ENCODE results near the gene GNG8. TPM values are rescaled to one million over a fixed set of nuclear protein-coding genes. Genes with fewer than 3 reads are reported as not detected.

Gene GNG8
- total and polyA plus RNA-seq, 10 of the 15 experiments (the other 5 are each of a cell fraction or from before 2014, with no cell fraction given), result 1.2 to 6.6 (median 2.7) TPM; not detected in 6

- no peak for FAIRE-seq
- DNase-seq (ENCODE audit: low read depth, low spot score), result no peak
- 0% methylated on average over 38 of the region's 40 CpGs for WGBS (ENCODE audit: insufficient coverage, insufficient replicate concordance, low lambda C conversion rate, missing lambda C conversion rate)
- no peak for TF ChIP-seq MXI1 (IDR thresholded peaks at IDR 0.05; ENCODE audit: low read depth, low read length)
- TF ChIP-seq DPF2 (IDR thresholded peaks at IDR 0.05), result 0 out of 2 replicates have a peak, but pooled peaks have one; percentile 39
- no peak for TF ChIP-seq PKNOX1 (IDR thresholded peaks at IDR 0.05)
- TF ChIP-seq NR2F1 (conservative IDR thresholded peaks at IDR 0.05), result 0 out of 2 replicates have a peak, but pooled peaks have one; percentile 12
- no peak for TF ChIP-seq IRF5 (IDR thresholded peaks at IDR 0.05; ENCODE audit: borderline replicate concordance)
- TF ChIP-seq REST (IDR thresholded peaks at IDR 0.05; ENCODE audit: low read depth, low read length), result no peak
- TF ChIP-seq PRDM15 (CRISPR knock-in tag; IDR thresholded peaks at IDR 0.05), result 0 out of 2 replicates have a peak, but pooled peaks have one; percentile 21
- 0 out of 2 replicates have a peak, but pooled peaks have one; percentile 10 for TF ChIP-seq PAX5 (IDR thresholded peaks at IDR 0.05; ENCODE audit: borderline replicate concordance, low read depth, low read length)
- peak; percentile 26; the same call in 1 of the 2 replicates for TF ChIP-seq IKZF1 (conservative IDR thresholded peaks at IDR 0.05)
- TF ChIP-seq LARP7 (IDR thresholded peaks at IDR 0.05), result 0 out of 2 replicates have a peak, but pooled peaks have one; percentile 50
These were observed 24.6 kb upstream of the GNG8 start for GRCh38 chr19:46660551-46661019.

More at GRCh38 chr19:46660551-46661019, 24.6 kb upstream of the GNG8 start:
- RAD21 ChIA-PET (ENCODE audit: unreplicated experiment), result interaction anchor here (0.6 to 4.4 kb wide), 19 partner anchors 8 to 144 kb away, joined by 3 to 245 read pairs (median 11); partner anchors contain the start of genes CALM3, PRKD2 and PTGIR
- BruUV-seq (replicated peaks), result no TSS peak
- Histone ChIP-seq H3K36me3 (ENCODE audit: control insufficient read depth in 2 of 2, insufficient read depth in 2 of 2, low read length in 1 of 2) (no peaks in the 10 kb centered on the region), H3K9me3 (replicated peaks; ENCODE audit: control insufficient read depth, insufficient read depth, low read length) (no peaks in the 10 kb centered on the region), H3K27ac (ENCODE audit: control insufficient read depth, insufficient read depth) (no peak overlapping the region), H3K4me1 (ENCODE audit: control insufficient read depth, insufficient read depth, low read length) (peaks cover 22% of the 10 kb centered on the region), H3K4me2 (ENCODE audit: control insufficient read depth, insufficient read depth) (peak overlapping the region; percentile 94), H3K4me3 (peak overlapping the region; percentile 52; the same call in 1 of the 2 replicates), H3K27me3 (replicated peaks in 1 of 2; ENCODE audit: control insufficient read depth in 2 of 2, insufficient read depth in 2 of 2, low read length in 1 of 2) (peaks cover 3% of the 10 kb centered on the region in 2 experiments; a peak in 3 of 4 replicates), H2AFZ (ENCODE audit: control insufficient read depth, low read depth, low read length) (peak overlapping the region; percentile 22; the same call in 1 of the 2 replicates), H3K79me2 (ENCODE audit: control insufficient read depth, insufficient read depth, low read length) (no peaks in the 10 kb centered on the region), H4K20me1 (ENCODE audit: control insufficient read depth, insufficient read depth) (no peaks in the 10 kb centered on the region), H3K9ac (ENCODE audit: control insufficient read depth, insufficient read depth, low read length) (0 out of 2 replicates have a peak overlapping the region, but pooled peaks have one; percentile 29)
- CTCF ChIA-PET, result interaction anchor here (0.6 to 11.5 kb wide), 20 partner anchors 8 to 314 kb away, joined by 3 to 434 read pairs (median 12); partner anchors contain the start of genes CALM3 and PPP5C
- intact Hi-C loops (cut with micrococcal nuclease; ENCODE audit: unreplicated experiment), result no loop called here
- SMC1A ChIA-PET (ENCODE audit: uncharacterized antibody, unreplicated experiment), result interaction anchor here (0.9 to 7.7 kb wide), 10 partner anchors 8 to 313 kb away, joined by 3 to 286 read pairs (median 9); partner anchors contain the start of genes CALM3 and PTGIR
- POLR2A ChIA-PET, result interaction anchor here (0.5 to 2.1 kb wide), 6 partner anchors 8 to 198 kb away, joined by 3 to 30 read pairs (median 8); partner anchors contain the start of gene PTGIR
- in situ Hi-C loops (cut with MboI), result loop anchor here (5.0 kb wide), 1 partner anchor 48 kb away; no protein-coding TSS in a partner anchor
- ATAC-seq, result peak; percentile 29
